Inferior parietal cortex (tissue), 1 donor: ENCODE data around the gene MARCHF9.

Source experiments
- DNase-seq: peaks from one replicate; pipeline ENCODE4 v3.0.0-alpha.2; 2016; ENCODE audit errors: extremely low spot score

Gene MARCHF9

DNA sequence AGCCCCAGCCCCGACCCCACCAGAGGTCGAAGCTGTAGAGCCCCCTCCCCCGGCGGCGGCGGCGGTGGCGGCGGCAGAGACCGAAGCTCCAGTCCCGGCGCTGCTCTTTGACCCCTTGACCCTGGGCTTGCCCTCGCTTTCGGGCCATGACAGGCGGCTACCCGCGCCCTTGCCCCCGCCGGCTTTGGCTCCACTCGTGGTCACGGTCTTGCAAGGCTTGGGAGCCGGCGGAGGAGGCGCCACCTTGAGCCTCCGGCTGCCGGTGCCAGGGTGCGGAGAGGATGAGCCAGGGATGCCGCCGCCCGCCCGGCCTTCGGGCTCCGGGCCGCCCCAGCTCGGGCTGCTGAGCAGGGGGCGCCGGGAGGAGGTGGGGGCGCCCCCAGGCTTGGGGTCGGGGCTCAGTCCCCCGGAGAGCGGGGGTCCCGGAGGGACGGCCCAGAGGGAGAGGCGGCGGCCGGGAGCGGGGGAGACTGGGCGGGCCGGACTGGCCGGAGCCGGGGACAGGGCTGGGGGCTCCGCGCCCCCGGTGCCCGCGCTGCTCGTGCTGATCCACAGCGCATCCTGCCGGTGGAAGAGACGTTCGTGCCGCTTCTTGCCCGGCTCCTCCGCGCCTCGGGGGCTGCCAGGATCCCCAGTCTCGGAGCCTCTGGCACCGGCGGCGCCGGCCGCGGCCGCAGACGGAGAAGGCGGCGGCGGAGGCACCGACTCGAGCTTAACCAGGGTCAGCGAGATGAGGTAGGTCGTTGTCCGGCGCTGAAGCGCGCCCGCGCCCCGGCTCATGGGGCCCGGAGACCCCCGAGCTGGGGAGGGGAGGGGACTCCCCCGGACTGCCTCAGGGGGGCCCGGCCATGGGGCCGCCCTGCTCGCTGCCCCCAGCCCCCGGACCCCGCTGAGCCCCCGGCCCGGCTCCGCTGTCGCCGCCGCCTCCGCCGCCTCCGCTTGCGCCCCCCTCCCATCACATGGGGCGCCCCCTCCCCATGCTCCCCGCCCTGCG, 17.1 kb upstream of the MARCHF9 start:
- no peak for DNase-seq

DNA sequence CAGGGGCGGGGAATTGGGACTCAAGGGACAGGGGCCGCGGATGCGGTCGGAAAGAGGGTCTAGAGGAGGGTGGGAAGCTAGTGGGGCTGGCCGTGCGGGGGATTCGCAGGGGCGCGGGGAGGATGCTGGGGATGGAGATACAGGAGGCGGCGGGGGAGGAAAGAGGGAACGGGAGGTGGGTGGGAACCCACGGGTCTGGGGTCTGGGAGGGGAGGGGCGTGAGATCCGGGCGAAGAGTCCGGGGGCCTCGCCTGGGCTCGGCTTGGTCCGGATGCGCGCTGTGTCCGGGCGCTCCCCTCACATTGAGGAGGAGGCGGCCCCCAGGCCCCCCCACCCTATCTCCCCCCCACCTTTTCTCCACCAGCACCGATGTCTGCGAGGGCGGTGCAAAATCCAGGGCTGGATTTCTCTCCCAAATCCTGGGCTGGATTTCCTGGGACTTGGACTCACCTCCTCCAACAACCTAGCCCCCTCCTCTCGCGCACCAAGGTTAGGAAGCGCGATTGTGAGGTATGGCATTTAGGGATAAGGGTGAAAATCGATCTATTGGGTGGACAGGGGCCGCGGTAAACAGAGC, 16.2 kb upstream of the MARCHF9 start, which contains the start of gene AGAP2:
TSS of gene AGAP2 (minus strand) at position 82 of the 577 bp plus-strand sequence. CDS start 496 bp downstream, outside the sequence.
- no peak for DNase-seq

GRCh38 chr12:57739387-57739786, 15.5 kb upstream of the MARCHF9 start:
- DNase-seq, result no peak

DNA sequence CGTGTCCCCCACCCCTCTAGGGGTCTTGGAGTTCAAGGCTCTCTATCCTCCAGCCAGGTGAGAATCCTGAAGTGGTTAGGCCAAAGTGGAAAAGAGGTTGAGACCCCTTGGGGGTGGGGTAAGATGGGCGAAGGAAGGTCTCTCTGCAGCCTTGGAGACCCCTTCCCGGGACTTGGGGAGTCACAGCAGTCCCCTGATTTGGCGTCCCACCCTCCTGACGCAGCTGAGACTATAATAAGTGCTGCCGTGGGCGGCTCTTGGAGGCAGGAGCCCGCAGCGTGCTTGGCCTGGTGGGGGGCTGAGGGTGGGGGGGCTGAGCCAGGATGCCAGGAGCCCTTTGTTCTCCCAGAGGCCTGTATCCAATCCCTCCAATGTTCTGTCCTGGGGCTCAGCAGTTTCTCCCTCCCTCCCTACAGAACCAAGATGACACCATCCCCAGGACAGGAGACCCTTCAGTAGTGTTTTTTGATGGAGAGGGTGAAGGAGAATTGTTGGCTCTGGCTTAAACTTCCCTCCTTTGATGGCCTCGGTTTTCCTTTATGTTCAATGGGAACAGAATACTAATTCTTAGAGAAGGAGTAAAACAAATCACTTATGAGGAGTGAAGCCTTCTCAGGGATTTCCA, 14.9 kb upstream of the MARCHF9 start:
- no peak for DNase-seq

- DNase-seq, result no peak
Observed at GRCh38 chr12:57740656-57741412, 14.1 kb upstream of the MARCHF9 start.

DNA sequence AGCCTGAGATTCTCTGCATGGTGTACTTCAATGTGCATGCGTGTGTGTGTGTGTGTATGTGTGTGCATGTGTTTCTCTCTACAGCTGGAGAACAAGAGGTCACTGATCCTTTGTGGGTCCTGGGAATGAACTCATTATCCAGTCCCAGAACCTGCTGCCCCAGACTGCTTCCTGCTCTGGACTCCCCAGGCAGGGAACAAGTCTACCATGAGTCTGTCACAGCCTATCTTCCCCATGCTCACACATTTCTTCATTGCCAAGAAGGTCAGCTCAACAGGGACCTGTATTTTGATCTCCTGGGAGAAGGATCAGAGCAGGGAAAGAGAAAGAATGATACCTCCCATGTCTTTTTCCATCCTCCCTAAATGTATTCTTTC, 13.5 kb upstream of the MARCHF9 start:
- DNase-seq, result no peak

- DNase-seq, result no peak
Observed at GRCh38 chr12:57741844-57742738, 12.8 kb upstream of the MARCHF9 start.

GRCh38 chr12:57743769-57744168, 11.1 kb upstream of the MARCHF9 start:
- DNase-seq, result no peak

DNA sequence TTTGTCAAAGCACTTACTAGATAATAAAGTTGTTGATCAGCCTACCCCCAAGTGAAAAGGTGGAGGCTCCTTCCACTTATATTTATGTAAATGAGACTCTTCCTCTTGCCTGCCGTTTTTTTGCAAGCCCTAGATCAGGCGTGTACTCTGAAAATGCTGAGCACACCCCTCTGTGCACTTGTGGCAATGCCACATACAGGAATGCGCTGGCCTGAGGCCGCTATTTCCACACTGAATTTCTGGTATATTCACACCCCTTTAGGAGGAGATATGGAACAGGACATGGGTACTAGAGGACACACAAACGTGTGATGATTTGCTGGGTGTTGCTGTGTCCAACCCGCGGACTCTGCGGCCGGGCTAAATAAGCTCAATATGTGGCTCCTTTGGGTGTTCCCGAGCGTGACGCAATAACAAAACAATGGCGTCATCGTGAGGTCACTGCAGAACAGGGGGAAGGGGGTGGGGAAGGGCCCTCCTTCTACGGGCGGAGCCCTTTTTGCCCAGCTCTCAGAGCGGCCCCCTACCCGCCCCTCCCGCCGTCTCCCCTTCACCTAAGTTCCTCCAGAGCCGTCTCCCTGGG, 10.6 kb upstream of the MARCHF9 start:
- DNase-seq, result no peak

GRCh38 chr12:57744777-57745484, 10.0 kb upstream of the MARCHF9 start, which contains the start of gene TSPAN31:
TSS of gene TSPAN31 (plus strand) at chr12:57745039. CDS start at chr12:57745155, 116 bp downstream.
- peak; percentile 98 for DNase-seq

DNA sequence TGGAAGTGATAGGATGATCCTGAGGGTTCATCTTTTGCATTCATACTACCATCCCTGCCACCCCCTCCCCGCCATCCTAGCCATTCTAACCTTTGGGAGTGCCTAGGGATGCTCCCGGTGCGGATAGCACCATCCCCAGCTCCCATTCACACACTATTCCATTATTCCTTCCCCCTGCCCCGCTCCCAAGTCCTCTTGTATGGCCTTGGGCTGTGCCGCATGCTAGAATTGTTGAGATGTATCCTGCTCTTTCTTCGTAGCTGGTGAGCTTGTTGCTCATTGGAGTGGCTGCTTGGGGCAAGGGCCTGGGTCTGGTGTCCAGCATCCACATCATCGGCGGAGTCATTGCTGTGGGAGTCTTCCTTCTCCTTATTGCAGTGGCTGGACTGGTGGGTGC, 9.4 kb upstream of the MARCHF9 start:
- no peak for DNase-seq

DNA sequence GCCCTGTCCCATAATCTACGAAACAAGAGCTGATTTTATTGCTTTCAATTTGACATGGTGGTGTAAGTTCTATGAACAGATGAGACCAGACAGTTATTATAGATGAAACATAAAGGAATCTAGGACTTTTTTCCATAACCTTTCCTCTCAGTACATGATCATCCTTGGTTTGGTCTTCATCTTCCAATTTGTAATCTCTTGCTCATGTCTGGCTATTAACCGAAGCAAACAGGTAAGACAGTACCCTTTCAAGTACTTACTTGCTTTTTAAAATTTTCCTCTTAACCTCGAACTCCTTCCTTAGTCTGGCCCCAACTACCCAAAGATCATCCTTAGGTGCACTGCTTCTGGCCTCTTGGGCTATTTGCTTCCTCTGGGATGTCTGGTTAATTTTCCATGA, 8.9 kb upstream of the MARCHF9 start:
- no peak for DNase-seq

DNA sequence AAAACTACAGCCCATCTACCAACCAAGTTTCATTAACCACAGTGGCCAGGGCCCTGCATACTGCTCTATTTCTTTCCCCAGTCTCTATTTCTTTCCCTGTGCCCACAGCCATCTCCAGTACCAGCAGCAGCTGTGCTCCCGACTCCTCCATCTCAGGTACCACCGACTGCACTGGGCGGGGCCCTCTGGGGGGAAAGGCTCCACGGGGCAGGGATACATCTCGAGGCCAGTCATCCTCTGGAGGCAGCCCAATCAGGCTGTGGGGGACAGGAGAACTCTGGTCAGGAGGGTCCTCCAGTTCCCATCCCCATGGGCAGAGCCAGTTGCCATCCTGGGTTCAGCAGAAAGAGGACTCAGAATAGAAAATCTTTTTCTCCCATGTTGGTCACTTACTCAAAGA, 5.8 kb upstream of the MARCHF9 start:
- no peak for DNase-seq

GRCh38 chr12:57750561-57751431, 4.1 kb upstream of the MARCHF9 start:
- DNase-seq, result no peak

- DNase-seq, result no peak
Observed at GRCh38 chr12:57751432-57751787, 3.5 kb upstream of the MARCHF9 start.

GRCh38 chr12:57751788-57752667, 2.9 kb upstream of the MARCHF9 start, which contains the start of gene CDK4:
TSS of gene CDK4 (minus strand) at chr12:57752310. CDS start at chr12:57751717, 593 bp downstream.
- DNase-seq, result peak; percentile 100

DNA sequence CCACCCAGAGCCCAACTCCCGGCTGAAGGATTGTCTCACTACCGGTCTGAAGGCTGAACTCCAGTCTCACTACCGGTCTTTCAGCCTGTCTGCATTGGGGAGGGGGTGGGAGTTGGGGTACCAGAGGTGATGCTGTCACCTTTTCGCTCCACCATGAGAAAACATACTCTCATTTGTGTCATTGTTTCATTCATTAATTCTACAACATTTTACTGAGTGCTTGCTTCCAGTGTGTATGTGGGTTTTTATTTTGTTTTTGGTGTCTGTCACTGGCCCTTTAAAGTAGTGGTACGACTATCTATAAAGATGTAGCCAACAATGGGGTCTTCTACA, 2.3 kb upstream of the MARCHF9 start:
- DNase-seq, result no peak
